Neuron (in vitro differentiated cells): Measurements from ENCODE around the gene SLC35F1.

Experiments
- H2AFZ ChIP-seq: one replicate; pipeline ENCODE4 v1.6.1; 2013; ENCODE audit warnings: low read depth, mild to moderate bottlenecking, inconsistent platforms, low read length, moderate library complexity
- H3K27me3 ChIP-seq: one replicate; pipeline ENCODE4 v1.6.1; 2013; ENCODE audit warnings: low read length; ENCODE audit not compliant: insufficient read depth
- H3K36me3 ChIP-seq: one replicate; pipeline ENCODE4 v1.6.1; 2013; ENCODE audit warnings: low read length; ENCODE audit not compliant: insufficient read depth
- H3K4me1 ChIP-seq: one replicate; pipeline ENCODE4 v1.6.1; 2013; ENCODE audit warnings: low read length; ENCODE audit not compliant: insufficient read depth
- H3K4me3 ChIP-seq: 2 replicates; pipeline ENCODE4 v1.5.1; 2013; ENCODE audit warnings: mild to moderate bottlenecking, low read length, moderate library complexity
- H3K9me3 ChIP-seq: one replicate; pipeline ENCODE4 v1.6.1; 2013; ENCODE audit warnings: low read length

The SLC35F1 gene

GRCh38 chr6:118327237-118327636, 420.2 kb downstream of the SLC35F1 start:
- Histone ChIP-seq H3K36me3 (no peaks in the 10 kb centered on the region), H2AFZ (no peak overlapping the region), H3K4me1 (peaks cover 4% of the 10 kb centered on the region), H3K4me3 (no peak overlapping the region), H3K9me3 (no peaks in the 10 kb centered on the region), H3K27me3 (no peaks in the 10 kb centered on the region)

GRCh38 chr6:118333772-118334171, 426.7 kb downstream of the SLC35F1 start:
- Histone ChIP-seq H3K27me3 (no peaks in the 10 kb centered on the region), H3K4me3 (no peak overlapping the region), H3K4me1 (no peaks in the 10 kb centered on the region), H3K36me3 (no peaks in the 10 kb centered on the region), H3K9me3 (no peaks in the 10 kb centered on the region), H2AFZ (no peak overlapping the region)

- H3K36me3 ChIP-seq, result no peaks in the 10 kb centered on the region
- H3K9me3 ChIP-seq, result no peaks in the 10 kb centered on the region
- H2AFZ ChIP-seq, result no peak overlapping the region
- H3K27me3 ChIP-seq, result no peaks in the 10 kb centered on the region
- H3K4me3 ChIP-seq, result no peak overlapping the region
- H3K4me1 ChIP-seq, result no peaks in the 10 kb centered on the region
Observed at GRCh38 chr6:118334634-118335033, 427.6 kb downstream of the SLC35F1 start.

GRCh38 chr6:118335325-118335816, 428.3 kb downstream of the SLC35F1 start:
- no peaks in the 10 kb centered on the region for H3K9me3 ChIP-seq
- no peaks in the 10 kb centered on the region for H3K36me3 ChIP-seq
- no peaks in the 10 kb centered on the region for H3K27me3 ChIP-seq
- H3K4me1 ChIP-seq, result no peaks in the 10 kb centered on the region
- no peak overlapping the region for H3K4me3 ChIP-seq
- no peak overlapping the region for H2AFZ ChIP-seq

GRCh38 chr6:118344014-118344670, 437.1 kb downstream of the SLC35F1 start:
- no peak overlapping the region for H2AFZ ChIP-seq
- H3K36me3 ChIP-seq, result no peaks in the 10 kb centered on the region
- H3K4me1 ChIP-seq, result no peaks in the 10 kb centered on the region
- peaks cover 3% of the 10 kb centered on the region for H3K9me3 ChIP-seq
- H3K27me3 ChIP-seq, result no peaks in the 10 kb centered on the region
- H3K4me3 ChIP-seq, result no peak overlapping the region

- Histone ChIP-seq H2AFZ (no peak overlapping the region), H3K9me3 (peaks cover 3% of the 10 kb centered on the region), H3K4me3 (no peak overlapping the region), H3K27me3 (no peaks in the 10 kb centered on the region), H3K36me3 (no peaks in the 10 kb centered on the region), H3K4me1 (no peaks in the 10 kb centered on the region)
Observed at GRCh38 chr6:118350881-118351430, 443.9 kb downstream of the SLC35F1 start.

GRCh38 chr6:118353564-118353963, 446.5 kb downstream of the SLC35F1 start:
- H2AFZ ChIP-seq, result no peak overlapping the region
- H3K36me3 ChIP-seq, result no peaks in the 10 kb centered on the region
- H3K27me3 ChIP-seq, result no peaks in the 10 kb centered on the region
- no peak overlapping the region for H3K4me3 ChIP-seq
- H3K4me1 ChIP-seq, result no peaks in the 10 kb centered on the region
- H3K9me3 ChIP-seq, result peaks cover 3% of the 10 kb centered on the region

GRCh38 chr6:118354641-118355040, 447.6 kb downstream of the SLC35F1 start:
- Histone ChIP-seq H2AFZ (no peak overlapping the region), H3K4me1 (no peaks in the 10 kb centered on the region), H3K27me3 (no peaks in the 10 kb centered on the region), H3K4me3 (no peak overlapping the region), H3K9me3 (peaks cover 3% of the 10 kb centered on the region), H3K36me3 (no peaks in the 10 kb centered on the region)

GRCh38 chr6:118356054-118356453, 449.0 kb downstream of the SLC35F1 start:
- peaks cover 3% of the 10 kb centered on the region for H3K9me3 ChIP-seq
- H3K27me3 ChIP-seq, result no peaks in the 10 kb centered on the region
- no peaks in the 10 kb centered on the region for H3K36me3 ChIP-seq
- no peaks in the 10 kb centered on the region for H3K4me1 ChIP-seq
- no peak overlapping the region for H2AFZ ChIP-seq
- no peak overlapping the region for H3K4me3 ChIP-seq

- Histone ChIP-seq H3K36me3 (no peaks in the 10 kb centered on the region), H3K4me1 (no peaks in the 10 kb centered on the region), H2AFZ (no peak overlapping the region)
Observed at GRCh38 chr6:118356686-118357085, 449.6 kb downstream of the SLC35F1 start.

More at GRCh38 chr6:118356686-118357085, 449.6 kb downstream of the SLC35F1 start:
- Histone ChIP-seq H3K4me3 (no peak overlapping the region), H3K27me3 (no peaks in the 10 kb centered on the region), H3K9me3 (peaks cover 3% of the 10 kb centered on the region)
